ENCODE measurements around the gene SUN3. TPM values are rescaled to one million over a fixed set of nuclear protein-coding genes. Genes with fewer than 3 reads are reported as not detected.
A peak's percentile ranks its signal among the peaks of the same experiment; 100 is the strongest.

SUN3 gene
- polyA plus RNA-seq, 2 of the 4 experiments (the other 2 are of a cell fraction) = not detected

- ATAC-seq = peak in 1 of 2 experiments; percentile 23; a peak in 2 of 6 replicates
- TF ChIP-seq HMGXB4 (CRISPR knock-in tag; IDR thresholded peaks at IDR 0.05; ENCODE audit: borderline replicate concordance) (no peak), MAX (IDR thresholded peaks at IDR 0.05) (no peak), EHF (CRISPR knock-in tag; IDR thresholded peaks at IDR 0.05) (no peak), TFCP2L1 (CRISPR knock-in tag; IDR thresholded peaks at IDR 0.05) (no peak), FOXS1 (CRISPR knock-in tag; IDR thresholded peaks at IDR 0.05) (no peak), ZSCAN20 (CRISPR knock-in tag; IDR thresholded peaks at IDR 0.05) (no peak)
- ChIA-PET POLR2A (no interaction called here), CTCF (interaction anchor here (0.6 to 2.6 kb wide), 6 partner anchors 9 to 291 kb away, joined by 3 to 17 read pairs (median 6); no protein-coding TSS in a partner anchor)
- H3K4me3 ChIP-seq = no peak overlapping the region
- 94% methylated on average over 4 of the region's 4 CpGs for WGBS (ENCODE audit: missing lambda C conversion rate)
- no peaks in the 10 kb centered on the region for H3K9me3 ChIP-seq
- 0 out of 3 replicates have a peak, but pooled peaks cover 3% of the 10 kb centered on the region for H3K4me1 ChIP-seq
- H3K27ac ChIP-seq = no peak overlapping the region
- FAIRE-seq = no peak
- H3K4me2 ChIP-seq = no peak overlapping the region
- no peak for DNase-seq (ENCODE audit: low read depth in 1 of 2, low spot score in 1 of 2)
Measured at GRCh38 chr7:47953822-47954221, 75.1 kb downstream of the SUN3 start.

GRCh38 chr7:47952224-47952623 lies 76.7 kb downstream of the SUN3 start:
- Histone ChIP-seq H3K9me3 (no peaks in the 10 kb centered on the region), H3K4me2 (no peak overlapping the region), H3K4me1 (0 out of 3 replicates have a peak, but pooled peaks cover 3% of the 10 kb centered on the region), H3K27ac (no peak overlapping the region), H3K4me3 (no peak overlapping the region)
- no peak for DNase-seq (ENCODE audit: low read depth in 1 of 2, low spot score in 1 of 2)
- FAIRE-seq = no peak
- TF ChIP-seq CEBPB (IDR thresholded peaks at IDR 0.05) (no peak), TP53 (CRISPR knock-in tag; IDR thresholded peaks at IDR 0.05) (no peak), TFCP2L1 (CRISPR knock-in tag; IDR thresholded peaks at IDR 0.05) (no peak), SMC3 (IDR thresholded peaks at IDR 0.05) (no peak), HES2 (IDR thresholded peaks at IDR 0.05) (no peak), SREBF2 (IDR thresholded peaks at IDR 0.05) (no peak), KDM5A (IDR thresholded peaks at IDR 0.05) (no peak), RARB (CRISPR knock-in tag; IDR thresholded peaks at IDR 0.05) (no peak), GATA3 (IDR thresholded peaks at IDR 0.05; ENCODE audit: borderline replicate concordance) (no peak), KDM1A (IDR thresholded peaks at IDR 0.05; ENCODE audit: low read depth) (no peak), CHD4 (IDR thresholded peaks at IDR 0.05; ENCODE audit: borderline replicate concordance) (no peak), POLR2A (IDR thresholded peaks at IDR 0.05; ENCODE audit: low read length) (no peak), MAX (IDR thresholded peaks at IDR 0.05) (no peak), EHF (CRISPR knock-in tag; IDR thresholded peaks at IDR 0.05) (no peak)
- WGBS (ENCODE audit: missing lambda C conversion rate) = 93% methylated on average over 4 of the region's 4 CpGs
- POLR2A ChIA-PET = no interaction called here
- no peak for ATAC-seq
- CTCF ChIA-PET = interaction anchor here (0.9 to 5.9 kb wide), 5 partner anchors 7 to 203 kb away, joined by 3 to 26 read pairs (median 7); no protein-coding TSS in a partner anchor

- Histone ChIP-seq H3K9me3 (no peaks in the 10 kb centered on the region), H3K4me3 (no peak overlapping the region), H3K4me2 (no peak overlapping the region), H3K4me1 (0 out of 3 replicates have a peak, but pooled peaks cover 3% of the 10 kb centered on the region), H3K27ac (no peak overlapping the region)
- DNase-seq (ENCODE audit: low read depth in 1 of 2, low spot score in 1 of 2) (no peak), ATAC-seq (no peak), FAIRE-seq (no peak)
- TF ChIP-seq POLR2A (IDR thresholded peaks at IDR 0.05; ENCODE audit: low read length) (no peak), EHMT2 (IDR thresholded peaks at IDR 0.05; ENCODE audit: low read depth) (no peak), ZC3H11A (IDR thresholded peaks at IDR 0.05) (no peak), BHLHE40 (IDR thresholded peaks at IDR 0.05; ENCODE audit: low read depth, low read length) (no peak), PBX3 (IDR thresholded peaks at IDR 0.05) (no peak), FOXS1 (CRISPR knock-in tag; IDR thresholded peaks at IDR 0.05) (no peak)
- ChIA-PET CTCF (interaction anchor here (0.9 to 5.9 kb wide), 5 partner anchors 13 to 685 kb away, joined by 3 to 26 read pairs (median 3); no protein-coding TSS in a partner anchor), POLR2A (no interaction called here)
Measured at GRCh38 chr7:47951374-47951773, 77.5 kb downstream of the SUN3 start.

All from A549 (cell line).